ENCODE results near the gene FOXP4. TPM values are rescaled to one million over a fixed set of nuclear protein-coding genes. Genes with fewer than 3 reads are reported as not detected.
A peak's percentile ranks its signal among the peaks of the same experiment; 100 is the strongest.

FOXP4 gene
- 0.53 TPM in 1 of 2 replicates, not detected in the other for total RNA-seq (2014; rRNA removed; shearing (Covaris generic); ENCODE audit: low replicate concordance)

- Histone ChIP-seq H3K4me3 (peak within 1 kb of the TSS; percentile 60), H3K36me3 (no peaks in the 10 kb centered on the region), H3K9me3 (no peaks in the 10 kb centered on the region), H3K27me3 (no peaks in the 10 kb centered on the region)
- DNase-seq, result peak; percentile 87
Measured at GRCh38 chr6:41545703-41546474, at the start of gene FOXP4. Gene FOXP4, plus strand, starts transcription at chr6:41546381. Its CDS starts 19,380 bp downstream, at chr6:41565761.

- no peaks in the 10 kb centered on the region for H3K27me3 ChIP-seq
- H3K36me3 ChIP-seq, result no peaks in the 10 kb centered on the region
- no peaks in the 10 kb centered on the region for H3K9me3 ChIP-seq
- H3K4me3 ChIP-seq, result no peak overlapping the region
- DNase-seq, result no peak
Measured at GRCh38 chr6:41497573-41497972, 48.6 kb upstream of the FOXP4 start.

- H3K9me3 ChIP-seq, result no peaks in the 10 kb centered on the region
- no peaks in the 10 kb centered on the region for H3K36me3 ChIP-seq
- H3K4me3 ChIP-seq, result no peak overlapping the region
- no peaks in the 10 kb centered on the region for H3K27me3 ChIP-seq
- DNase-seq, result peak; percentile 60
Measured at GRCh38 chr6:41497994-41498393, 48.2 kb upstream of the FOXP4 start.

GRCh38 chr6:41498968-41499599, 47.1 kb upstream of the FOXP4 start:
- Histone ChIP-seq H3K27me3 (no peaks in the 10 kb centered on the region), H3K4me3 (no peak overlapping the region), H3K9me3 (no peaks in the 10 kb centered on the region), H3K36me3 (no peaks in the 10 kb centered on the region)
- DNase-seq, result no peak

GRCh38 chr6:41500561-41500960, 45.6 kb upstream of the FOXP4 start:
- Histone ChIP-seq H3K9me3 (no peaks in the 10 kb centered on the region), H3K4me3 (no peak overlapping the region), H3K36me3 (no peaks in the 10 kb centered on the region), H3K27me3 (no peaks in the 10 kb centered on the region)
- no peak for DNase-seq

GRCh38 chr6:41502566-41502916, 43.6 kb upstream of the FOXP4 start:
- no peak for DNase-seq
- H3K36me3 ChIP-seq, result no peaks in the 10 kb centered on the region

GRCh38 chr6:41502917-41503671, 43.1 kb upstream of the FOXP4 start:
- Histone ChIP-seq H3K36me3 (no peaks in the 10 kb centered on the region), H3K9me3 (no peaks in the 10 kb centered on the region), H3K4me3 (no peak overlapping the region), H3K27me3 (no peaks in the 10 kb centered on the region)
- no peak for DNase-seq

More at GRCh38 chr6:41502566-41502916, 43.6 kb upstream of the FOXP4 start:
- Histone ChIP-seq H3K4me3 (no peak overlapping the region), H3K27me3 (no peaks in the 10 kb centered on the region), H3K9me3 (no peaks in the 10 kb centered on the region)

- DNase-seq, result peak; percentile 42
- H3K9me3 ChIP-seq, result no peaks in the 10 kb centered on the region
- H3K36me3 ChIP-seq, result no peaks in the 10 kb centered on the region
- peak overlapping the region; percentile 31 for H3K4me3 ChIP-seq
- H3K27me3 ChIP-seq, result no peaks in the 10 kb centered on the region
Measured at GRCh38 chr6:41503827-41504465, 42.2 kb upstream of the FOXP4 start.

- DNase-seq, result no peak
- no peaks in the 10 kb centered on the region for H3K9me3 ChIP-seq
- H3K36me3 ChIP-seq, result no peaks in the 10 kb centered on the region
- H3K27me3 ChIP-seq, result no peaks in the 10 kb centered on the region
- no peak overlapping the region for H3K4me3 ChIP-seq
Measured at GRCh38 chr6:41504466-41505121, 41.6 kb upstream of the FOXP4 start.

- peak; percentile 66 for DNase-seq
- H3K36me3 ChIP-seq, result no peaks in the 10 kb centered on the region
Measured at GRCh38 chr6:41505122-41506049, 40.8 kb upstream of the FOXP4 start.

GRCh38 chr6:41508479-41508878, 37.7 kb upstream of the FOXP4 start:
- no peak for DNase-seq
- H3K9me3 ChIP-seq, result no peaks in the 10 kb centered on the region
- H3K4me3 ChIP-seq, result no peak overlapping the region
- no peaks in the 10 kb centered on the region for H3K36me3 ChIP-seq
- no peaks in the 10 kb centered on the region for H3K27me3 ChIP-seq

More at GRCh38 chr6:41505122-41506049, 40.8 kb upstream of the FOXP4 start:
- Histone ChIP-seq H3K27me3 (no peaks in the 10 kb centered on the region), H3K9me3 (no peaks in the 10 kb centered on the region), H3K4me3 (0 out of 2 replicates have a peak overlapping the region, but pooled peaks have one; percentile 6)

- H3K4me3 ChIP-seq, result no peak overlapping the region
- DNase-seq, result no peak
- no peaks in the 10 kb centered on the region for H3K27me3 ChIP-seq
- no peaks in the 10 kb centered on the region for H3K9me3 ChIP-seq
- no peaks in the 10 kb centered on the region for H3K36me3 ChIP-seq
Measured at GRCh38 chr6:41509580-41509979, 36.6 kb upstream of the FOXP4 start.

- no peaks in the 10 kb centered on the region for H3K27me3 ChIP-seq
- H3K9me3 ChIP-seq, result no peaks in the 10 kb centered on the region
- H3K4me3 ChIP-seq, result no peak overlapping the region
- no peaks in the 10 kb centered on the region for H3K36me3 ChIP-seq
- no peak for DNase-seq
Measured at GRCh38 chr6:41511443-41512060, 34.6 kb upstream of the FOXP4 start.

- DNase-seq, result no peak
- Histone ChIP-seq H3K9me3 (no peaks in the 10 kb centered on the region), H3K27me3 (no peaks in the 10 kb centered on the region), H3K4me3 (no peak overlapping the region), H3K36me3 (no peaks in the 10 kb centered on the region)
Measured at GRCh38 chr6:41512146-41512701, 34.0 kb upstream of the FOXP4 start.

GRCh38 chr6:41515995-41516394, 30.2 kb upstream of the FOXP4 start:
- Histone ChIP-seq H3K9me3 (no peaks in the 10 kb centered on the region), H3K4me3 (no peak overlapping the region), H3K27me3 (no peaks in the 10 kb centered on the region), H3K36me3 (no peaks in the 10 kb centered on the region)
- no peak for DNase-seq
